Activated CD8-positive, alpha-beta memory T cell treated with anti-CD3 and anti-CD28 coated beads, Interleukin-2, amount 50 U/mL, for 1 hour (primary cell): ENCODE results near the gene ZNF383.
"Not testable (repeated sequence)": the region's sequence is repeated elsewhere in the genome, so short reads cannot be mapped to it uniquely, and the experiment has no call there.

Source experiments
- DNase-seq: peaks from one replicate; pipeline ENCODE4 v3.0.0-alpha.2; 2020; ENCODE audit errors: extremely low read depth

The ZNF383 gene

DNA sequence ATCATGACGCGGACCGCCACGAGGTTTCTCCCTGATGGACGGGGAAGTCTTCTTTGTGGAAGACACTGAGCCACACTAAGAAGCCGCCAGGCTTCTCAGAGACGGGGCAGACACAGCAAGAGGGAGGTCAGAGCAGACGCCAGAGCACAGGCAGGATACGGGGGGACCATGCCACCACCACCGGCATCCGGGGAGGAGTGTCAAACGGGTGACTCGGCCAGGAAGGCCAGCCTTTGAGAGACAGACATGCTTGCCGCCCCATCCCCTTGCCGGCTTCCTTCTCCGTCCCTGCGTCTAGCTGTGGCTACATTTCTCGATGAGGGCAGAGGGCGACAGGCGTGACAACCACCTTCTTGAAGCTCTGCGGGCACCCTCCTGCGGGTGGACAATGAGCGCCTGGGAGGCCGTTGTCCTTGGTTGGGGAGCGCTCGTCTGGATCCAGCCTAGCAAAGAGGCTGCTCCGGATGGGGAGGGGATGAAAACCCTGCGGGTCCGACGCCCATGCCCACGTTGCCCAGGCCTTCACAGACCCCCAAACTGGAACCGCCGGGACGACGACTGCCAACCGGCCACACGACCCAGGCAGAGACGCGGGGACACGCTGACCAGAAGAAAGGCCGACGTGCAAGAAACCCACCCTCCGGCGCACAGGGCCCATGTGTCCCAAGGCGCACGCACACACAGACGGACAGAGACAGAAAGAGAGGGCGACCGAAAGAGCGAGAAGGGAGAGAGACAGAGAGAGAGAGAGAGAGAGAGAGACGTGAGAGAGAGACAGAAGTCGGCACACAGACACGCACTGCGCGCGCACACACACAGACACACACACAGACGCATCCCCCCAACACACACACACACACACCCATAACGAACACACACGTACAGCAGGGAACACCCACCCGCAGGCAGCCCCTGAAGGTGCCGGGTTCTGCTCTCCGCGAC, 75.3 kb downstream of the ZNF383 start:
- not testable (repeated sequence) for DNase-seq

DNA sequence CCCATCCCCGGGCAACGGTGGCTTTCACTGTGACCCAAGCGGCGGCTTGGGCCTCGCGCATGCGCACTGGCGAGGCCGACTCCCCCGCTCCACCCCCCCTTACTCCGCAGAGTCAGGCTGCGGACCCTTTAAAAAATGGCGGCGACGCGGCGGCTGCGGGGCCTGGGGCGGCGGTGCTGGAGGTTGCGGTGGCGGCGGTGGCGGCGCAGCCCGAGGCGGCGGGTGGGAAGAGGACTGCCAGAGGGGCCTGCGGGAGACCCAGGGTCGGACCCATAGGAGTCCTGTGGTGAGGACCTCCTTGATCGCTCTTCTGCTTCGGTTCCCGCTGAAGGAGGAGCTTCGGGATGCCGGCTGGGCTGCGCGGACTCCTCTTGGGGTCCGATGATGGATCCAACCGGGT, 76.2 kb downstream of the ZNF383 start:
- DNase-seq: not testable (repeated sequence)
